Skeletal muscle cell (primary cell): ENCODE results near the gene CFAP119.
A peak's percentile ranks its signal among the peaks of the same experiment; 100 is the strongest.

Experiments used
- DNase-seq: peaks from one replicate; pipeline ENCODE4 v3.0.0-alpha.2; 2010; ENCODE audit warnings: low read depth
- H3K4me3 ChIP-seq: 2 replicates; pipeline ENCODE4 v1.5.1; 2011; ENCODE audit warnings: low read depth, mild to moderate bottlenecking, control low read depth, low read length, moderate library complexity

CFAP119 gene

GRCh38 chr16:30766206-30766932 lies 4.5 kb upstream of the CFAP119 start:
- H3K4me3 ChIP-seq = no peak overlapping the region

GRCh38 chr16:30764816-30765465 lies 3.1 kb upstream of the CFAP119 start:
- DNase-seq = no peak
- H3K4me3 ChIP-seq = no peak overlapping the region

More at GRCh38 chr16:30766206-30766932, 4.5 kb upstream of the CFAP119 start:
- no peak for DNase-seq

- H3K4me3 ChIP-seq = no peak overlapping the region
- no peak for DNase-seq
These were observed 2.2 kb upstream of the CFAP119 start for GRCh38 chr16:30764086-30764485.

- peak overlapping the region; percentile 97 for H3K4me3 ChIP-seq
- no peak for DNase-seq
These were observed 1.3 kb upstream of the CFAP119 start for GRCh38 chr16:30762991-30763725.

- DNase-seq = no peak
- peak overlapping the region; percentile 97 for H3K4me3 ChIP-seq
These were observed 385 bp downstream of the CFAP119 start for GRCh38 chr16:30761427-30761927.

GRCh38 chr16:30760577-30761426 lies 1.1 kb downstream of the CFAP119 start:
- no peak for DNase-seq
- H3K4me3 ChIP-seq = peak overlapping the region; percentile 97

GRCh38 chr16:30760001-30760559 lies 1.8 kb downstream of the CFAP119 start:
- H3K4me3 ChIP-seq = no peak overlapping the region
- no peak for DNase-seq

- no peak for DNase-seq
- no peak overlapping the region for H3K4me3 ChIP-seq
These were observed 2.8 kb downstream of the CFAP119 start for GRCh38 chr16:30758988-30759491.

GRCh38 chr16:30757316-30757715 lies 4.5 kb downstream of the CFAP119 start:
- H3K4me3 ChIP-seq = no peak overlapping the region
- no peak for DNase-seq

- no peak for DNase-seq
- no peak overlapping the region for H3K4me3 ChIP-seq
These were observed 5.1 kb downstream of the CFAP119 start for GRCh38 chr16:30756781-30757100.

GRCh38 chr16:30755955-30756780 lies 5.7 kb downstream of the CFAP119 start:
- DNase-seq = no peak
- H3K4me3 ChIP-seq = no peak overlapping the region

- H3K4me3 ChIP-seq = no peak overlapping the region
- DNase-seq = no peak
These were observed 8.3 kb downstream of the CFAP119 start for GRCh38 chr16:30753596-30753995.

GRCh38 chr16:30750876-30751465 lies 10.9 kb downstream of the CFAP119 start:
- no peak for DNase-seq
- no peak overlapping the region for H3K4me3 ChIP-seq

GRCh38 chr16:30750201-30750600 lies 11.7 kb downstream of the CFAP119 start:
- H3K4me3 ChIP-seq = no peak overlapping the region
- DNase-seq = no peak

- peak overlapping the region; percentile 71 for H3K4me3 ChIP-seq
- peak; percentile 7 for DNase-seq
These were observed 13.0 kb downstream of the CFAP119 start for GRCh38 chr16:30748634-30749445.

- DNase-seq = peak; percentile 95
- H3K4me3 ChIP-seq = peak within 1 kb of the TSS; percentile 71
These were observed 13.8 kb downstream of the CFAP119 start, which contains the start of gene PHKG2 for GRCh38 chr16:30747799-30748633. Gene PHKG2 (plus strand): TSS chr16:30748425. CDS start chr16:30748821, 396 bp downstream.
